ENCODE results near the gene ALG8. TPM values are rescaled to one million over a fixed set of nuclear protein-coding genes. Genes with fewer than 3 reads are reported as not detected.

The ALG8 gene
- total RNA-seq, 1 donor from 2014 or later = 16.7 TPM

DNA sequence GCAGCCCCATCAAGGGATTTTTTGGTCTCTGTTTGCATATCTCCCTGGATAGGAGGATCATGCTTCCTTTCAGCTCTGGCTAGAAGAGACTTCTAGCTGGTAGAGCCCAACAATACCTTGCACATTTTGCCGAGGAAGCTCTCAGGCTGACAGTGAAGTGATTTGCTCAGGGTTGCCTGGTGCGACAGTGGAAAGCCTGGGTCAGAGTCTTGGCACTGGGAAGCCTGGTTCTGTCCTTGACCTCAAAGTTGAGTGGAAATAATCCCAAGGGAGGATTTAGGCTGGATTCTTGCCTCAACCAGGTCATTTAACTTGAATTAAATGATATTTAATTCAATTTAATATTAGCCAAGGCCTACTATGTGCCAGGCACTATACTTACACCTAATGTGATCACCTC lies 24.4 kb upstream of the ALG8 start:
- intact Hi-C loops (cut with DNase I) = loop anchor here (10.0 kb wide), 1 partner anchor 411 kb away; the partner anchor contains the start of gene NARS2
- DNase-seq (ENCODE audit: missing footprints) (no peak), ATAC-seq (peak; percentile 28)

DNA sequence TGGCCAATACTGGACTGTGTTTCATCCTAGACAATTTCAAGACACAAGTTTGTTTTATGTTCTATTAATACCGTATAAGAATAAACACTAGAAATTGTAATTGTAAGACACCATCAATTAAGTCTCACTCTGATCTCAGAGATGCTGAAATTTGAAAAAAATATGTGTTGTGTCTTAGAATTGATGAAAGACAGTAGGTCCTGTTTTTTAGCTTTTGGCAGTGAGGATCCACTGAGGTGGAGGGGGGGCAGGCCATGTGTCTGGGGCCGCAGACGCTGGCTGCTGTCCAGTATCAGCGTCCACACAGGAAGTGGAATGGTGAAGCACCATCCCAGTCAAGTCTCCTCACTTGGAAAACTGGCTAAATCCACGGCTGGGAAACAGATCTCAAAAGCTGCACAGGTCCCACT lies 22.5 kb upstream of the ALG8 start:
- intact Hi-C loops (cut with DNase I) = loop anchor here (10.0 kb wide), 1 partner anchor 413 kb away; the partner anchor contains the start of gene NARS2
- DNase-seq (ENCODE audit: missing footprints) = peak; percentile 62
- no peak for ATAC-seq

DNA sequence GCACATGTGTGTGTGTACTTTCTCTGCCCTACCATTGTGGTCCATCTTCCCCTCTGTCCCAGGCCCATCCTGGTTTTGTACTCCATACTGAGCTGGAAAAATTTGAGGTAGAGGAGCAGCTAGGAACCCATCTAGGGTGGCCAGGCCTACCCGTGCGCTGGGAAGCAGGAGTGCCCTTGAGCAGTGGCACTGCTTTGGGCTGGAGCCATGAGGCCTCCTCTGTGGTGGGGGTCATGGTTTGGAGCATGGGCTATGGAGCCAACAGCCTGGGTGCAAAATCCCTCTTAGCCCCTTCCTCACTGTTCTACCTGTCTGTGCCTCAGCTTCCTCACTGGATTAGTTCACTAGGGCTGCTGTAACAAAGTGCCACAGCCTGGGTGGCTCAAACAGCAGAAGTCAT lies 21.9 kb upstream of the ALG8 start:
- DNase-seq (ENCODE audit: missing footprints) = peak; percentile 13
- no peak for ATAC-seq
- intact Hi-C loops (cut with DNase I) = loop anchor here (10.0 kb wide), 1 partner anchor 413 kb away; the partner anchor contains the start of gene NARS2

DNA sequence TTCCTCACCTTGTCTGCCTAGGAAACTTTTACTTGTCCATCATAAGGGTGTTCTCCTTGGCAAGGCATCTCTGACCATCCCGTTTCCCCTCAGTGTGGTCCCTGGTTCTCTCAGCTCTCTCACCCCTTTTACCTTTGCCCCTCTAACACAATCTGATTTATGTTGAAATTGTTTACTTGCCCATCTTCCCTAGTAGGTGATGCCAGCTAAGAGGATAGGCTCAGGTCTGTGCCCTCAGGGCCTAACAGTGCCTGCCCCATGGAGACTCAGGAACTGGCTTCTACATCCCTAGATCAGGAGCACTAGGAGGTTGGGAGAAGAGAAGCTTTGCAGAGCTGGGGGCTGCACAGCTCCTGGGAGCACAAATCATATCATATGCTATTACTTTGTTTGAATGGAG lies 21.1 kb upstream of the ALG8 start:
- intact Hi-C loops (cut with DNase I) = loop anchor here (10.0 kb wide), 1 partner anchor 414 kb away; the partner anchor contains the start of gene NARS2
- DNase-seq (ENCODE audit: missing footprints) = no peak
- ATAC-seq = no peak

DNA sequence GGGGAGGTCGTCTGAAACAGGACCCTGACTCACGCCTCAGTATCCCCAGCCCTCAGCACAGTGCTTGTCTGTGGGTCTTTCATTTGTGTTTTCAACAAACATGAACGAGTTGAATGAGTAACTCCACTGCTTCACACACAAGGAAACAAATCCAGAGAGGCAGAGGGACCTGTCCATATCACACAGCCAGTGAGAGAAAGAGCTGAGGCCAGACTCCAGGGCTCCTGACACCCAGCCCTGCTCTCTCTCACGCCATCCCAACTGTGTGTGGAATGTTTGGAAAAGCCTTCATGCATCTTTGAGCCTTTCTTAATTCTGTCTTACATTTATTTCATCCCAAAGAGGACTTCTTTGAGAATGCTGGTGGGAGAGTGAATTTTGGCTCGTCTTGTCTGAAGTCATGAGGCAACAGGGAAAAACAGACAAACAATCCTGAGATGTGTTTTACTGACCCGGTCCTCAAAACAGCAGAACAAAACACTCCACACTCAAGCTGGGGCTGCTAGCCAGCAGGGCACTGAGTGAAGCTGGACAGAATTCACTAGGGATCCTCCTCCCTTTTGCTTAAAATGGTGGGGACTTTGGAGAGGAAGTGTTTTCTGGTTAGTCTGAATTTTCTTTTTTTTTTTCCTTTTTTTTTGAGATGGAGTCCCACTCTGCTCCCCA lies 19.7 kb upstream of the ALG8 start:
- intact Hi-C loops (cut with DNase I) = no loop called here
- no peak for ATAC-seq

DNA sequence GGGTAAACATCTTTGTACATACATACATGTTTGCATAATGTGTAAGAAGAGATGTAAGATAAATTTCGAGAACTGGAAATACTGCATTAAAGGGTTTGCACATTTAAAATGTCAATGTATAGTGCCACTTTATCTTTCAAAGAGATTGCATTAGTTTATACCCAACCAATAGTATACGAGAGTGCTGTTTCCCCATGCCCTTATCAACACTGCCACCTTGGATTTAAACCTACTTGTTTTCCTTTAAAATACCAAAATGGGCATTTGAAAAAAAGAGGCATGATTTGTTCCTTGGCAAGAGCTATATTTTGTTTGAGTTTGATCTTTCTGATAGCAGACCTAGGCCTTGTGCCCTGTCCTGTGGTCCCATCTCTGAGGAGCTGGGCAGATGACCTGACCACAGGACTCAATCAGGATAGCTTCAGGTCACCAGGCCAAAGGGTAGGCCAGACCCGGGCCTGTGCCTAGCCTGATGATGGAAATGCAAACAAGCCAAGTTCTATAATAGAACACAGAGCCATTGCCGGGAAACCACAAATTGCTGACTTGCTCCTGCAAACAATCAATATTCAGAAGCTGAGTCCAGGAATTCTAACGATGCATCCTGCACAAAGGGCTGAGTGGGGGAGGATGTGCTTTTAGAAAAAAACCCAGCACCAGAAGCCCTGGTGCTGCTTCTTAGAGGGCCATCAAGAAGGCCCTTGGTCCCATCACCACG lies 16.9 kb upstream of the ALG8 start:
- DNase-seq (ENCODE audit: missing footprints) = no peak
- intact Hi-C loops (cut with DNase I) = no loop called here
- ATAC-seq = no peak

More for the DNA sequence above, 19.7 kb upstream of the ALG8 start:
- no peak for DNase-seq (ENCODE audit: missing footprints)

DNA sequence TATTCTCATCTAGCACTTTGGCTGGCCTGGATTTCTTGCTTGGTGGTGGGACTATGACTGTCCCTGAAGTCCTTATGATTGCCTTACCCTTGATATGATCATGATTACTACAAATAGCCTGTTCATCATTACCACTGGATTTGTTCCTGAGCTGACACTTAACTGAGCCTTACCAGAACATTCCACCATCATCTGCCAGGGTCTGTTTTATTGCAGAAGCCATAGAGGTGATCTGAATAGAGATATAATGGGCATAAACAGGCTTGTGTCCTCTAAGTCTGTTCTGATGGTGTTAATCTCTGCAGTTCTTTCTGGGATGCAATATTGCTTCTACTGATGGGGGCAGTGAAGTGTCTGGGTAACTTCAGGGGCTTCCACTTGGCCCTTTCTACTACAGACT lies 12.4 kb upstream of the ALG8 start:
- intact Hi-C loops (cut with DNase I) = no loop called here
- no peak for DNase-seq (ENCODE audit: missing footprints)

DNA sequence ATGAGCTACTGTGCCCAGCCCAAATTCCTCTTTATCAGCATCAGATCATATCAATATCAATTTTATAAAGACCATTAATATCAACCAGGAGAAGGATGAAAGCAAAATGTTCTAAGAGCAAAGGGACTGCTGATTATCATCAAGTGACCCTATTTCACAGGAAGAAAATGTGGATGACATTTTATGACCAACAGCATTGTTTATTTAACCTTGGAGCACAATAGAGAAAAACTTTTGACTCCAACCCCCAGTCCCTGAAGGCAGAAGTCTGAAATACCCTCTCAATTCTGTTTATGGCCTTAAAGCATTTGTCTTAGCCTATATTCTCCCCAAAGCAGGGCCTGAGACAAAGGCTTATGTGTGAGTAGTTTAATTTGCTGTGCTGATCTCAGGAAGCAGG lies 11.3 kb upstream of the ALG8 start:
- ATAC-seq = no peak
- DNase-seq (ENCODE audit: missing footprints) = no peak
- intact Hi-C loops (cut with DNase I) = no loop called here

More for the DNA sequence above, 12.4 kb upstream of the ALG8 start:
- no peak for ATAC-seq

DNA sequence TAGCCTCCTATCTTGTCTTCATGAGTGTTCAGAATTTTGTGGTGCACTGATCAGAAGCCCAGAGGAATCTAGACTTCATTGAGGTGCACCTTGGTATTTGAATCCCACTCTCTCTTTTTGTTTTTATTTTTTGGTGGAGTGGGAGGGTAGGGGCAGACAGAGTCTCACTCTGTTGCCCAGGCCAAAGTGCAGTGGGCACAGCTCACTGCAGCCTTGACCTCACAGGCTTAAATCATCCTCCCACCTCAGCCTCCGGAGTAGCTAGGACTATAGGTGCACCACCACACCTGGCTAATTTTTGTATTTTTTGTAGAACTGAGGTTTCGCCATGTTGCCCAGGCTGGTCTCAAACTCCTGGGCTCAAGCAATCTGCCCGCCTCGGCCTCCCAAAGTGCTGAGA lies 10.9 kb upstream of the ALG8 start:
- ATAC-seq (no peak), DNase-seq (ENCODE audit: missing footprints) (no peak)
- intact Hi-C loops (cut with DNase I) = no loop called here

DNA sequence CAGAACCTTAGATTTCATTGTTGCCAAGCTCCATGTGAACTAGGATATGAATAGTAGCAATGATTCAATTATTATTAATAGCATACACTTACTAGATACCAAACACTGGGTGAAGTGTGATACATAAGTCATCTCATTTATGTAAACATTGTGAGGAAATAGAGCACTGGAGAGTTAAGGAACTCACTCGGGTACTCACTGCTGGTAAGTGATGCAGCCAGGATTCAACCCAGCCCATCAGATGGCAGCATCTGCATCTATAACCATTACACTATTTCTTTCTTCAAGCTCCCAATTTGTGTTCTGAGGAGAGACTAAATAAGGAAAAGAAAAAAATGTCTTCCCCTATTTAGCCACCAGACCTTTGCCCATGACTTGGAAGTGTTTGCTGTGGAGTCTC lies 10.2 kb upstream of the ALG8 start:
- ATAC-seq (peak; percentile 48), DNase-seq (ENCODE audit: missing footprints) (no peak)
- intact Hi-C loops (cut with DNase I) = no loop called here

DNA sequence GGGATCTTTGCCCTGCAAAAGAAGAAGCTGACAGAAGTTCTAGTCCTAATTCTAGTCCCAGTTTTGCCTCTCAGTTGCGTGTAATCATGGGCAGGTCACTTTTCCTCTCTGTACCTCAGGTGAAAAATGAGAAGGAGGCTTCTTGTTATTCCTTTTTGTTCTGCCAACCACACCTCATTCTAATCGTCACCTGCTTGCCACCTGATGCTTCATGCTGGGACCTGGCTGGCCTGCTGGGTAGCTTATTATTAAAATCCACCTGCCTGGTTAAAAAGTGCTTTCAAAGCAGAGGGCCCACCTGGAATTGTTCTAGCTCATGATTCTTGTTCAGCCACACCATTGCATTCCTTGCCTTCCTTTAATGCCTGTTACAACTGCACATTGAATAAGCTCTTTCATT lies 8.4 kb upstream of the ALG8 start:
- DNase-seq (ENCODE audit: missing footprints) (no peak), ATAC-seq (no peak)
- intact Hi-C loops (cut with DNase I) = no loop called here

DNA sequence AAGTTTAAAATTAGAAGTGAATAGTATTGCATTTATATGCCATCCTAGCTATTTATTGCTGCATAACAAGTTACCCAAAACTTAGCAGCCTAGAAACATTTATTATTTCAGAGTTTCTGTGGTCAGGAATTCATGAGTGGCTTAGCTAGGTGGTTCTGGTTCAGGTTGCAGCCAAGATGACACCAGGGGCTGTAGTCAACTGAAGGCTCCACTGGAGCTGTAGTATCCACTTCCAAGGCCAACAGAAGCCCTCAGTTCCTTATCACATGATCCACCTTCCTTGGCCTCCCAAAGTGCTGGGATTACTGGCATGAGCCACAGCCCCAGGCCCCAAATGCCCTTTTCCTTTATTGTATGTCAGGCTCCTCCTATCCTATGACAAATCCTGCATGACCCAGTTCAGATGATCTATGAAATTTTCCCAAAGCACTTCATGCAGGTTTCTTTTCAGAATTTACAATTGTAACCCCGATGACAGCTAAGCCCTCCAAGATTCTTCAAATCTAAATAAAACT lies 6.1 kb upstream of the ALG8 start:
- ATAC-seq (no peak), DNase-seq (ENCODE audit: missing footprints) (no peak)
- intact Hi-C loops (cut with DNase I) = no loop called here

DNA sequence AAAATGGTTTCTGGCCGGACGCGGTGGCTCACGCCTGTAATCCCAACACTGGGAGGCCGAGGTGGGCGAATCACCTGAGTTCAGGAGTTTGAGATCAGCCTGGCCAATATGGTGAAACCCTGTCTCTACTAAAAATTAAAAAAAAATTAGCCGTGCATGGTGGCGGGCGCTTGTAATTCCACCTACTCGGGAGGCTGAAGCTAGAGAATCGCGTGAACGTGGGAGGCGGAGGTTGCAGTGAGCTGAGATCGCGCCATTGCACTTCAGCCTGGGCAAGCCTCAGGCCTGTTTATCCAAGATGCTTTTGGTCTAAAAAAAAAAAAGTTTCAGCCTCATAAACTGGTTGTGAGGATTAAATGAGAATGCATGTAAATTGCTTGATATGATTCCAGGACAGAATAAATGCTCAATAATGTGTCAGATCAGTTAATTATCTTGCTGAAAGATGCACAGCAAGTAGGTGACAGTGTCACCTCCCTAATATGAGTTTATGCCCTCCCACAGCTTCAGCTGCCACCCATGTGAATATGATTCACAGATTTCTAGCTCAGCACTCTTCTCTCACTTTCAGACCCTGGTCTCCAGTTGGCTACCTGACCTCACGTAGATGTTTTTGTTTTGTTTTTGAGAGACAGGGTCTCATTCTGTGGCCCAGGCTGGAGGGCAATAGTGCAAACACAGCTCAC lies 1.1 kb upstream of the ALG8 start:
- ATAC-seq = no peak
- intact Hi-C loops (cut with DNase I) = loop anchor here (5.0 kb wide), 1 partner anchor 277 kb away; the partner anchor contains the start of gene GAB2
- DNase-seq (ENCODE audit: missing footprints) = no peak

DNA sequence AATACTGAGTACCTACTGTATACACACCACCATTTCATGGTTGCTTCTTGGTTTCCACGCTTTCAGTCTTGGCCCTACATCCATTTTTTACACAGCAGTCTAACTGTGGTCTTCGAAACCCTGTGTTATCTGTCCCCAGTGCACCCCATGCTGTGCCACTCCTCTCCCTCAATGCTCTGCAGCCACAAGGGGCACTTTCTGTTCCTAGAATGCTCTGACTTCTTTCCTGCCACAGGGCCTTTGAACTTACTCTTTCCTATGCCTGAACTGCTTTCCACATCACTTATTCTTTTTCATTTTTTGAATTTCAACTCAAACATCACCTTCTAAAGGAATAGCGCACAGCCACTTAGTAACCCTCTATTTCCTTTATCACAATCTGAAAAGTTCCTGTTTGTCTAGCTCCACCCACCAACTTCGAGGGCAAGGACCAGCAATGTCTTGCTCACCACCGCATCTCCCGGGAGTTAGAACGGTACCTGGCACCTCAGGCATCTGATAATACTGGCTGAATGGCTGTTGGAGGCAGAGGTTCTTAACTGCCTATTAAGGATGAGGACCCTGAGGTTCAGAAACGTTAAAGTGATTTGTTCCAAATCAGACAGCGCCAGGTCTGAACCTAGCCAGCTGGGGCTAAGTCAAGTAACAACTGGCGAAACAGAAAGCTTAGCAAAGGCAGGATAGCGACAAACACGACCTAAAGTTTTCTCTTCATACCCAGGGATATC lies 568 bp downstream of the ALG8 start:
- intact Hi-C loops (cut with DNase I) = loop anchor here (1.0 to 5.0 kb wide), 3 partner anchors 30 to 57 kb away; partner anchors contain the start of genes KCTD21 and USP35
- DNase-seq (ENCODE audit: missing footprints) (no peak), ATAC-seq (no peak)

DNA sequence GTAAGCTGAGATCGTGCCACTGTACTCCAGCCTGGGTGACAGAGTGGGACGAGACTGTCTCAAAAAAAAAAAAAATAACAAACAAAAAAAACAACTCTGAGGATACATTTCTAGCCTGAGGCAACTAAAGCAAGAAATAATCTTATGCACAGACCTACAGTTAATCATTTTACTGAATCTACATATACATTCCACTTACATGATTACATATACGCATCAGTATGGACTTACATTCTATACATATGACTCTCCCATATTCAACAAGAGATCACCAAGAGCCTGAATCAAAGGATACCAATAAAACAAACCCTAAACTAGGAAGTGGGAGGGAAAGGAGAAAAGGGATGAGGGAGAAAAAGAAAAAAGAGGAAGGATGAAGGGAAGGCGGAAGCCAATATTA lies 1.1 kb downstream of the ALG8 start:
- DNase-seq (ENCODE audit: missing footprints) (no peak), ATAC-seq (no peak)
- intact Hi-C loops (cut with DNase I) = loop anchor here (5.0 kb wide), 1 partner anchor 56 kb away; no protein-coding TSS in a partner anchor

DNA sequence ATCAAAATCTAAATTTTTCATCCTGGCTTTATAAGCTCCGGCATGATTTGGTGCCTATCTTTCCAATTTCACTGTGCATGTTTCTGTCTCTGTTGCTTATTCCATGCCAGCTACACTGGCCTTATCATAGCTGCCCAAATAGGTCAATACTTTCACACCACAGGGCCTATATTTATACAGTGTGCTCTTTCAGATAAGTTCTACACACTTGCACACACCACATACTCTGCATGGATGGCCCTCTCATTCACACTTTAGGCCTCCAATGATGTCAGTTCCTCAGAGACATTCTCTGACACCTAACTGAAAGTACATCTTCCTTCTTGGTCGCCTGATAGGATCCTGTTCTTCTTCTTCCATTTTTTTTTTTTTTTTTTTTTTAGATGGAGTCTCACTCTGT lies 7.0 kb downstream of the ALG8 start:
- no peak for ATAC-seq
- no peak for DNase-seq (ENCODE audit: missing footprints)
- intact Hi-C loops (cut with DNase I) = no loop called here

DNA sequence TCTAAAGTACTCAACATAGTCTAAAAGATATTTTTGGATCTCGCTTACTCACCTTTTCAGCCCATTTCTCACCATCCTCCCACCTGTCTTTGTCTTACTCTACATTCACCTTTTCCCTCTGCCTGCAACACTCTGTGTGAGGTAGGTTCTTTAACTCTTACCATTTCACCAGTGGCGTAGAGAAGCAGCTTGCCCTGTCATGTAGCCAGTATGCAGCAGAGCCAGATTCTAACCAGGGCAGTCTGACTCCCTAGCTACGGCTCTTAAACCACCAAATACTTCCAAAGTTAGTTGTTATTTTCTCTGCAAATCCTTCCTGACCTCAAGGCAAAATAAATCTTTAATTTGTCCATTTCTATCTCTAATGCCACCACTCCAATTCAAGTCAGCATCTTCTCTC lies 7.5 kb downstream of the ALG8 start:
- intact Hi-C loops (cut with DNase I) = no loop called here
- ATAC-seq (no peak), DNase-seq (ENCODE audit: missing footprints) (no peak)

DNA sequence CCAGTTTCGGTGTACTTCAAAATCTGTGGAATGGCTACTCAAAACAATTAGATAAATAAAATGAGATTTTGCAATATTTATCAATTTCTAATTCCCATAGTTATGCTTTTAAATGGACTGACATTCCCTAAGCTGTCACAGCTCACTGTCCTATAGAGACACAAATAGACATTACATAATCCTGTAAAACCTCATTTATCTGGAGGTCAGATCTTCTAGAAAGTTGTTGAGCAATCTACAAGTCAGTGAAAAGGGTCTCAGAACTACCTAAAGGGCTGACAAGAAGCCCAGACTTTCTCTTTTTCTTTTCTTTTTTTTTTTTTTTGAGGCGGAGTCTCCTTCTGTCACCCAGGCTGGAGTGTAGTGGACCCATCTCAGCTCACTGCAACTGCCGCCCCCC lies 12.0 kb downstream of the ALG8 start:
- intact Hi-C loops (cut with DNase I) = no loop called here
- DNase-seq (ENCODE audit: missing footprints) = no peak
- no peak for ATAC-seq

Measured in Right ventricle myocardium inferior (tissue), 1 donor.